Heart right ventricle (tissue), 16 donors: ENCODE results near the gene GRM5. TPM values are rescaled to one million over a fixed set of nuclear protein-coding genes. Genes with fewer than 3 reads are reported as not detected.

Experiments
- ATAC-seq, 8 donors: fragments of 200-7000 bp; cut with Tn5 transposase; one replicate each; pipeline ENCODE4 v1.9.1; 2020; ENCODE audit warnings: mild to moderate bottlenecking in 8 of 8, moderate library complexity in 8 of 8, moderate number of reproducible peaks in 1 of 8
- DNase-seq, 2 donors: peaks; one replicate each; pipeline ENCODE4 v3.0.0-alpha.2; 2020
- H3K27ac ChIP-seq, 10 donors: fragments of 200-600 bp; sonication (generic) in 2 of 10; one replicate each; pipeline versions ENCODE4 v1.5.0 to v1.8.0; 2020 to 2022; ENCODE audit warnings: mild to moderate bottlenecking in 3 of 10
- H3K27me3 ChIP-seq, 7 donors: fragments of 200-600 bp; one replicate each; pipeline ENCODE4 v1.8.0; 2021 to 2022; ENCODE audit warnings: mild to moderate bottlenecking in 2 of 7
- H3K36me3 ChIP-seq, 9 donors: fragments of 200-600 bp; sonication (generic) in 1 of 9; one replicate each; pipeline versions ENCODE4 v1.5.0 to v1.8.0; 2020 to 2022; ENCODE audit warnings: mild to moderate bottlenecking in 2 of 9
- H3K4me1 ChIP-seq, 9 donors: fragments of 200-600 bp; sonication (generic) in 1 of 9; one replicate each; pipeline versions ENCODE4 v1.5.0 to v1.8.0; 2020 to 2022; ENCODE audit warnings: mild to moderate bottlenecking in 4 of 9
- H3K4me3 ChIP-seq, 10 donors: fragments of 200-600 bp; sonication (generic) in 2 of 10; one replicate each; pipeline versions ENCODE4 v1.5.0 to v1.8.0; 2020 to 2022; ENCODE audit warnings: mild to moderate bottlenecking in 7 of 10, moderate library complexity in 2 of 10
- H3K9me3 ChIP-seq, 11 donors: fragments of 200-600 bp in 10 of 11; sonication (generic) in 2 of 11; one replicate each; pipeline versions ENCODE4 v1.5.0 to v1.8.0; 2013 to 2022; ENCODE audit warnings: mild to moderate bottlenecking in 2 of 11, control low read depth in 1 of 11, moderate library complexity in 1 of 11
- WGBS, 2 donors: extraction: QIAGEN DNeasy Blood & Tissue Kit; methylation state at CpG; one replicate each; pipeline ENCODE4 v1.1.7; 2013; ENCODE audit warnings: inconsistent platforms in 1 of 2; 5-methylcytosine and 5-hydroxymethylcytosine counted together
- intact Hi-C, 10 donors: fragments of 100-400 bp; cut with DNase I; formaldehyde crosslinking; loops; one replicate each; pipeline versions ENCODE4 v1.11.1 to v1.14.2; 2022
- polyA plus RNA-seq, 2 donors: library from polyadenylated mRNA; stranded (reverse); fragments of 200-250 nt; gene quantifications; one replicate each; pipeline ENCODE4 v1.2.3, GENCODE V29; 2013
- total RNA-seq, 10 donors: library from RNA; stranded (reverse); fragmentation: NEBNext Ultra II Directional in 3 of 10; extraction: Animal tissue kit (Norgen Biotek cat#: 25700) in 3 of 10; gene quantifications; one replicate each; pipeline versions ENCODE4 v1.2.1 to v1.2.4, GENCODE V29; 2021 to 2023
- TF ChIP-seq, protein P1 (sequence below), 9 donors: fragments of 200-600 bp; sonication (generic) in 2 of 9; IDR thresholded peaks; one replicate each; pipeline versions ENCODE4 v1.5.0 to v1.8.0; 2021 to 2022; ENCODE audit warnings: antibody characterized with exemption in 9 of 9, mild to moderate bottlenecking in 5 of 9, moderate library complexity in 1 of 9
- donor health status: Arrhythmogenic right ventricular cardiomyopathy.
- donor health status: ischemic (EF 13 %, LVEDD 7.1; RV severe dilation, severe dysfunction).
- donor health status: healthy with polysubstance abuse.
- donor health status: DM: no; HTN: yes; CAD: no.
- donor health status: DM: no; HTN: no; CAD: no.
- donor health status: ischemic (EF 25% LVEDD 6.9; RV normal size, moderate dysfunction).
- donor health status: ischemic (EF 25% LVEDD 5.7; RV mildly dilated, moderate dysfunction).
- donor health status: healthy.
- donor health status: DM: yes; HTN: yes; CAD: no.
- donor health status: Ischemic cardiomyopathy.
- donor health status: ischemic (EF 35%, LVEDD 5.7; RV mildly dilated, moderate dysfunction).
- donor health status: nonischemic (EF 11% LVEDD 7.7; RV severe dilation, severe dysfunction).
- donor health status: DM: yes; HTN: yes; CAD: no.
- donor health status: PGD.
- donor health status: ischemic (EF 29% LVEDD 5.4; RV normal size, mild dysfunction).
- donor health status: nonischemic (EF 23%, LVEDD 6.1; RV moderate dilation, normal function).

Gene GRM5
- total and polyA plus RNA-seq, 12 donors, result 0.01 to 0.09 (median 0.04) TPM; not detected in 8

DNA sequence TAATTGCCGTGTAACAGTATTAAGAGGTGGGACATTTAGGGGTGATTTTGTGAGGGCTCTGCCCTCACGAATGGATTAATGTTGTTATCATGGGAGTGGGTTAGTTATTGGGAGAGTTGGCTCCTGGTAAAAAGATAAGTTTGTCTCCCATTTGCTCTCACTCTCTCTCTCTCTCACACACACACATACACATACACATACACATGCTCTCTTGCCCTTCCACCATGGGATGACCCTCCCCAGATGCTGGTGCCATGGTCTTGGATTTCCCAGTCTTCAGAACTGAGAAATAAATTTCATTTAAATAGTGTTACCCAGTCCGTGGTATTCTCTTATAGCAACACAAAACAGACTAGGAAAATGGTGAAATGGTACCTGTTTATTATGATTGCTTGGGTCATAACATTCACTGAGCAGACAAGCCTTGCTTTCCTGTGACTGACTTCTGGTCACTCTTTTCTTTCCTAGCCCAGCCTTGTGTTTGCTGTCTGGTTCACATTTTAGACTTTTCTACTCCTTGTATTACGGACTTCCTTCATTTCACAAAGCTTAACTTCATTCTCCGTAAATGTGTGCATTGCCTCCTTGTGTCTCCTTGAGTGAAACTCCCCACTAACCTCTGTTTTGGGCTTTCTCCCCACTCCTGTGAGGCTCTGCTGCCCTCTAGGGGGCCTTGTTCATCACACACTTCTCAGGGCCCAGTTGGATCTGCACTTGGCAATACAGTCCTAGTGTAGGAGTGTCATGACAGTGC, 521.7 kb downstream of the GRM5 start:
- peaks cover 0 to 7% (median 0%) of the 10 kb centered on the region in 9 donors for H3K4me1 ChIP-seq
- no peaks in the 10 kb centered on the region for H3K9me3 ChIP-seq
- WGBS, 2 donors, result 54% methylated on average over 5 of the region's 5 CpGs
- peaks cover 0 to 4% (median 0%) of the 10 kb centered on the region in 7 donors for H3K27me3 ChIP-seq
- peak overlapping the region in 1 of 10 donors; percentile 40 for H3K27ac ChIP-seq
- TF ChIP-seq, protein P1, sequence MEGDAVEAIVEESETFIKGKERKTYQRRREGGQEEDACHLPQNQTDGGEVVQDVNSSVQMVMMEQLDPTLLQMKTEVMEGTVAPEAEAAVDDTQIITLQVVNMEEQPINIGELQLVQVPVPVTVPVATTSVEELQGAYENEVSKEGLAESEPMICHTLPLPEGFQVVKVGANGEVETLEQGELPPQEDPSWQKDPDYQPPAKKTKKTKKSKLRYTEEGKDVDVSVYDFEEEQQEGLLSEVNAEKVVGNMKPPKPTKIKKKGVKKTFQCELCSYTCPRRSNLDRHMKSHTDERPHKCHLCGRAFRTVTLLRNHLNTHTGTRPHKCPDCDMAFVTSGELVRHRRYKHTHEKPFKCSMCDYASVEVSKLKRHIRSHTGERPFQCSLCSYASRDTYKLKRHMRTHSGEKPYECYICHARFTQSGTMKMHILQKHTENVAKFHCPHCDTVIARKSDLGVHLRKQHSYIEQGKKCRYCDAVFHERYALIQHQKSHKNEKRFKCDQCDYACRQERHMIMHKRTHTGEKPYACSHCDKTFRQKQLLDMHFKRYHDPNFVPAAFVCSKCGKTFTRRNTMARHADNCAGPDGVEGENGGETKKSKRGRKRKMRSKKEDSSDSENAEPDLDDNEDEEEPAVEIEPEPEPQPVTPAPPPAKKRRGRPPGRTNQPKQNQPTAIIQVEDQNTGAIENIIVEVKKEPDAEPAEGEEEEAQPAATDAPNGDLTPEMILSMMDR (IDR thresholded peaks at IDR 0.05), result peak; percentile 61 to 94 (median 85)
- no peaks in the 10 kb centered on the region for H3K36me3 ChIP-seq
- intact Hi-C loops, result loop anchor here in 8 of 10 donors (1.0 to 10.0 kb wide), 8 partner anchors 307 to 1189 kb away; no protein-coding TSS in a partner anchor
- no peak overlapping the region for H3K4me3 ChIP-seq
- ATAC-seq, result peak; percentile 78 to 99 (median 95)
- DNase-seq, result peak; percentile 62 to 78

- intact Hi-C loops, result loop anchor here in 8 of 10 donors (5.0 to 10.0 kb wide), 7 partner anchors 304 to 1186 kb away; no protein-coding TSS in a partner anchor
- TF ChIP-seq, protein P1 (IDR thresholded peaks at IDR 0.05), result no peak
- WGBS, 2 donors, result 79 to 85% methylated on average over 6 of the region's 6 CpGs
Measured at GRCh38 chr11:88541006-88541405, 524.8 kb downstream of the GRM5 start.

DNA sequence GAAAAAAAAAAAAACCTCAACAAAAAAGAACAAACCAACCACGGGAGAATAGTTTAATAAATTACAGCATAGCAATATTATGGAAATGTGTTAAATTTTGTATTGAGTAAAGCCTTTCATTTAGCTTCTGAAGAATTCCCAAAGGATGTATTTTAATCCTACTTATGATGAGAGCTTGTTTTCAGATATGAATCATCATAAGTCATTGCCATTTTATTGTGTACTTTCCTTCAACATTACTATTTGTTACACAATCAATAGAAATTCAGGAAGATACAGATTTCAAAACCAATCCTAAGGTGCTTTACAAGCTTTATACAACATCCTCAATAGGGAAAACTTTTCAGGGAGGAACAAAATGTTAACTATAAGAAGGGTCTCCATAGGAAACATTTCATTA, 527.7 kb downstream of the GRM5 start:
- Histone ChIP-seq H3K4me1 (peaks cover 0 to 16% (median 0%) of the 10 kb centered on the region in 9 donors), H3K4me3 (no peak overlapping the region), H3K9me3 (no peaks in the 10 kb centered on the region), H3K27ac (peak overlapping the region in 1 of 10 donors; percentile 8), H3K36me3 (no peaks in the 10 kb centered on the region), H3K27me3 (no peaks in the 10 kb centered on the region)
- ATAC-seq (no peak), DNase-seq (no peak)
- intact Hi-C loops, result no loop called here
- TF ChIP-seq, protein P1 (IDR thresholded peaks at IDR 0.05), result no peak
- WGBS, 2 donors, result 27 to 75% methylated on average over 1 of the region's 1 CpG

More at GRCh38 chr11:88541006-88541405, 524.8 kb downstream of the GRM5 start:
- H3K4me3 ChIP-seq, result no peak overlapping the region
- H3K36me3 ChIP-seq, result no peaks in the 10 kb centered on the region
- no peaks in the 10 kb centered on the region for H3K27me3 ChIP-seq
- H3K9me3 ChIP-seq, result no peaks in the 10 kb centered on the region
- no peak for DNase-seq
- H3K27ac ChIP-seq, result no peak overlapping the region
- peaks cover 0 to 19% (median 0%) of the 10 kb centered on the region in 9 donors for H3K4me1 ChIP-seq
- ATAC-seq, result no peak

DNA sequence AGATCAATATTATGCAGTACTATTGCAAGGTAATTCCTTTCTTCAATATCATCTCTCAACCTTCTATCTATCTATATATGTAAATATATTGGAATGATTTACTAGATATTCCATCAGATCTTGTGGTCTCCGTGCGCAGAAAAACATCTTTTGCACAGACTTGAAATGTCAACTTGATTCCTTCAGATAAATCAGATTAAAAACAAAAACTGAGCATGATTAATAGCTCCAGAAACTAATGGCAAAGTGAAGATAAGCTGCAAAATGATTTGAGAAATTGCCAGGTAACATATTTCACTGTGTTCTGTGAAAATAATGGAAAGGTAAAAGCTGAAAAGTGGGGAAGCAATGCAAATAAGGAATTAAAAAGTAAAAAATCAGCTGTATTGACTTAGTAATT, 528.2 kb downstream of the GRM5 start:
- Histone ChIP-seq H3K4me1 (peaks cover 0 to 16% (median 0%) of the 10 kb centered on the region in 9 donors), H3K27me3 (no peaks in the 10 kb centered on the region), H3K4me3 (no peak overlapping the region), H3K27ac (peak overlapping the region in 1 of 10 donors; percentile 8), H3K9me3 (no peaks in the 10 kb centered on the region), H3K36me3 (no peaks in the 10 kb centered on the region)
- ATAC-seq, result no peak
- WGBS, 2 donors, result 68 to 91% methylated on average over 2 of the region's 2 CpGs
- DNase-seq, result no peak
- TF ChIP-seq, protein P1 (IDR thresholded peaks at IDR 0.05), result no peak
- intact Hi-C loops, result no loop called here
